GM19238 (cell line): ENCODE data around the gene KRT12.
"Not testable (repeated sequence)": the region's sequence is repeated elsewhere in the genome, so short reads cannot be mapped to it uniquely, and the experiment has no call there.

ENCODE experiments used
- DNase-seq: peaks from one replicate; pipeline ENCODE4 v3.0.0; 2011; ENCODE audit warnings: low spot score; ENCODE audit not compliant: insufficient read length

KRT12 gene

GRCh38 chr17:40884708-40885512 is 17.9 kb upstream of the KRT12 start, which contains the start of gene KRT20:
Gene KRT20 (minus strand): TSS chr17:40885242. CDS start chr17:40885185, 57 bp downstream.
- DNase-seq, result no peak

GRCh38 chr17:40883626-40884334 is 16.8 kb upstream of the KRT12 start:
- DNase-seq, result no peak

DNA sequence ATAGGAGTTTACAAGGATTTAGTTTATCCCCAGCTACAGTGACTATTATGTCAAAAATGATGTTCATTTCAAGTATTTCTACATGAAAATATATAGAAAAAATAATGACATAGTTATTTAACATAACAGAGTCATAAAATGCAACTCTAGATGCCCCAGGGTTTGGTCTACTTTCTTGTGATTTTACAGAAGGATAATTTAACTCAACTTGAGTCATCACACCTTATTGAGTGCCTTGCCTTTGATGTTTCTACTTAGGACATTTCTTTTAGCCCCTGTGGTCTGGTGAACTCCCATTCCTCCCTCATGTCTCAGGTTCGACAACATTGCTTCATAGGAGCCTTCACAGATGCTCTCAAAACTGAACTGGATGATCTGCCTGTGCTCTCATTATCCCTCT is 16.0 kb upstream of the KRT12 start:
- DNase-seq, result no peak

DNA sequence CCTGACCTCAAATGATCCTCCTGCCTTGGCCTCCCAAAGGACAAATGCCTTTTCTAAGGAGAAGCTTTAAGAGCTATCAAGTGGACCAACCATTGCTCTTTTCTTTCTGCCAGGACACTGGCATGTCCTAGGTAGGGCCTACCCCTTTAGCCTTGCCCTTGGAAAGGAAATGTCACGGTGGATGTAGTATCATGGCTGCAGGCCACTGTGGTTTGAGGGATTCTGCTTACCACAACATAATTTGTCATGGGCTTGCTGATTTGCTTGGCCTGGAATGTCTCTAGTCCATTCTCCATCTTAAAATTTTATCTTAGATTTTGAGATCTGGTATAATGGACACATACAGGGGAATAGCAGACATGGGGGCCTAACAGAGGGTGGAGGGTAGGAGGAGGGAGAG is 12.0 kb upstream of the KRT12 start:
- DNase-seq, result no peak

- DNase-seq, result no peak
Measured at GRCh38 chr17:40878044-40878443, 11.0 kb upstream of the KRT12 start.

GRCh38 chr17:40873801-40874200 is 6.8 kb upstream of the KRT12 start:
- DNase-seq, result no peak

DNA sequence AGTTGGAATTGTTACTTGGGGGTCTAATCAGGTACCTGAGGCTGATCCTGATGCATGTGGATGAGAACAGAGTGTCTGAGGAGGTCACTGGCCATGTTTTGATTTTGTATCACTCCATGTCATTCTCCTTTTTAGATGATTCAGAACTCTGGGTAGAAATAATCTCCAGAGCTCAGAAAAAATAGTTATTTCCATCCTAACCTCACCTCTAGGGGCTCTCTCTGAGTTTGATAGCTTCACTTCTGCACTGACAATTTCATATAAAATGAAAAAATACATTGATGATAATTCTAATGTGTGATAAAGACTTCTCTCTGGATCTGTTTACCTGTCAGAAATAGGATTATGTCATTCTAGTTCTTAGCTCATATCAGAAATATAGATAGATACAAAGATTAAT is 6.2 kb upstream of the KRT12 start:
- no peak for DNase-seq

DNA sequence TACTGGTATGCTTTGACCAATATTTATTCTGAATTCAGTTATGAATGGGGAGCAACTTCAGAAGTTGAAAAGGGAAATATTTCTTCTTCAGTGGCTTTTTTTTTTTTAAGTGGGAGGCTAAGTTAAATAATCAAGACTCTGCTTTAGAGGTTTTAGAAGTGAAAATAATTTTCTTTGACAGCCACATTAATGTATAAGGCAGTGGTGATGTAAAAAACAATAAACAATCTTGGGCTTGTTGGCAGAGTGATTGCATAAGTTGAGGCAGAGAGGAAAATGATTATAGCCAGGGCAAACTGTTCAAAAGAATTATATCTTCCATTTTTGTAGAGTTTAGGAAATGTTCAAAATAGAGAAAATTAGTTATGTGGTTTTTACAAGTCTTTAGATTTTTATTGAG is 5.4 kb upstream of the KRT12 start:
- DNase-seq, result no peak

- no peak for DNase-seq
Measured at GRCh38 chr17:40871316-40871715, 4.3 kb upstream of the KRT12 start.

GRCh38 chr17:40870136-40870535 is 3.1 kb upstream of the KRT12 start:
- no peak for DNase-seq

DNA sequence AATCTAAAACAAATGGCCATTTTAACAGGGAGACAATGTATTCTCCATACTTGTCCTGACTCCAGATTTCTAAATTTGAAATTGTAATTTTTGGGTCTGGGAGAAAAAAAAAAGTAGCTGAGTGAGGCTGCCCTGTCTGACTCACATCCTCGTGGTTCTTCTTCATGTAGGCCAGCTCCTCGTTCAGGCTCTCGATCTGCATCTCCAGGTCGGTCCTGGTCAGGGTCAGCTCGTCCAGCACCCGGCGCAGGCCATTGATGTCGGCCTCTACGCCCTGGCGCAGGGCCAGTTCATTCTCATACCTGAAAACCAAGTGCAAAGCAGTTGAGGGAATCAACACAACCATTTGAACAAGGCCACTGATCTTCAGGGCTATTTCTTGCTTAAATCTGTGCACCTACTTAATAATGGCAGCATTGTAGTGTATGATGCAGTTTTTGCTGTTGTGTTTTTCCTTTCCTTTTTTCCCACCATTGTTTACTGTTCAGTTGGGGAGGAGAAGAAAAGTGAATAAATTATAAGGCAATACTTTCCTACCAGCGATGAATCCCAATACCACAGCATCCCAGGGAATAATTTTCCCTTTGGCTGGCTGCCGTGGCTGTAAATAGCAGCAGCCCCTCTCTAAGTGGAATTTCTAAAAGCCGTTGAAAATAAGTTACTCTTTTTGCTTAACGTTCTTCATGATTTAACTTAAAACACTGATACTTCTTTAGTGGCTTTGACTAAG is 2.2 kb downstream of the KRT12 start:
- no peak for DNase-seq

DNA sequence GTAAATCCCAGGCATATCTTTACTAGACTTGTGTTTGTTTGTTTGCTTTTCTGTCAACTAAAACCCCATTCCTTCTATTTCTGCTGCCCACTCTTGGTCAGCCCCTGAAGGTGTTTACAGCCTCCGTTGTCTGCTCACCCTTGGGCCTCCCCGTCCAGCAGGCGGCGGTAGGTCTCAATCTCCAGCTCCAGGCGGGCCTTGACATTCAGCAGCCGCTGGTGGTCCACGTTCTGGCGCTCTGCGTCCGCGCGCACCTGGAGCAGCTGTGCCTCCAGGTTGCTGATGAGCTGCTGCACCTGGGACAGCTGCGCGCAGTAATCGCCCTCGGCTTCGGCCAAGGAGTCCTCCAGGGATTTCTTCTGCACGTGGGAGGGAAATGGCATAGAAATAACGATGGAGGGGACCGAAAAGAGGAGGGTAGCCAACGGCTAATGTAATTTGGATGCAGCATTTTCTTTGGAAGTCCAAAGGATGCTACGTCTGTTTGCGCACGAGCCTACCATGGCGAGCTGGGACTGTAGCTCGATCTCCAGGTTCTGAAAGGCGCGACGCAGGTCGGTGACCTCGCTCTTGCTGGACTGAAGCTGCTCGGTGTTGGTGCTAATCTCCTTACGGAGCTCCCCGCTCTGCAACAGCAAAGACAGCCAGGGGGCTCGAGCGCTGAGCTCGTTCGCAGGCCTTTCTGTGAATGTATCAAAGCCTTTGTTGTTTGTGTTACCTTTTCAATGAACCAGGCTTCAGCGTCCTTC is 3.9 kb downstream of the KRT12 start:
- no peak for DNase-seq

GRCh38 chr17:40859536-40859935 is 7.5 kb downstream of the KRT12 start:
- no peak for DNase-seq

DNA sequence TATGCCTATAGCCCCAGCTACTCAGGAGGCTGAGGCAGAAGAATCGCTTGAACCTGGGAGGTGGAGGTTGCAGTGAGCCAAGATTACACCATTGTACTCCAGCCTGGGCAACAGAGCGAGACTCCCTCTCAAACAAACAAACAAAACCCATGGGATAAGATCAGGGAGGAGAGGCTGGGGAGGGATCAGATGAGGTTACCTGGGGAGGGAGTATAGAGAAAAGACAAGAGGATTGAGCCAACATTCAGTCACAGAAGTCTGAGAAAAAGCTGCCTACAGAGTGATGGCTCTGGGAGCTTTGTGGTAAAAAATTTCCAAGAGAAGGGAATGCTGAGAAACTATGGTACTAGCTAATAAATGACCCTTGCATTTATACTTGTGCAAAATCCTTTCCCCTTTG is 8.4 kb downstream of the KRT12 start:
- DNase-seq, result not testable (repeated sequence)

GRCh38 chr17:40857535-40857934 is 9.5 kb downstream of the KRT12 start:
- no peak for DNase-seq

- DNase-seq, result no peak
Measured at GRCh38 chr17:40854175-40854814, 12.7 kb downstream of the KRT12 start.

DNA sequence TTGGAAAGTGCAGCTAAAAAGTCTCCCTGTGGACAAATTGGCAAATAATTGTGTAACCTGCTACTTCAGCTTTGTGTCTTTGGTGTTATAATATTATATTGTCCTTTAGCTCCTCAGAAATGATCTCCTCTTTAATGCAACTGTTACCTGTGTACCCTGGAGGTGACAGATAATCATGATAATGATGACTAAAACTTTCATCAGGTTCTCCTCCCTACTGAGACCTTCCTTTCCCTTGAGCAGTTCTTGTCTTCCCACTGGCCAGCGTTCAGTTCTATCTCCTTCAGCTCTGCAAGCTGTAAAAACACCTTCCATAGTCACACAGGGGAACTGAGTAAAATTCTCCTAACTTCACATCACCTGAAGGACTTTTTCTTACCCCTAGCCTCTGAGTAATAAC is 14.7 kb downstream of the KRT12 start:
- no peak for DNase-seq

DNA sequence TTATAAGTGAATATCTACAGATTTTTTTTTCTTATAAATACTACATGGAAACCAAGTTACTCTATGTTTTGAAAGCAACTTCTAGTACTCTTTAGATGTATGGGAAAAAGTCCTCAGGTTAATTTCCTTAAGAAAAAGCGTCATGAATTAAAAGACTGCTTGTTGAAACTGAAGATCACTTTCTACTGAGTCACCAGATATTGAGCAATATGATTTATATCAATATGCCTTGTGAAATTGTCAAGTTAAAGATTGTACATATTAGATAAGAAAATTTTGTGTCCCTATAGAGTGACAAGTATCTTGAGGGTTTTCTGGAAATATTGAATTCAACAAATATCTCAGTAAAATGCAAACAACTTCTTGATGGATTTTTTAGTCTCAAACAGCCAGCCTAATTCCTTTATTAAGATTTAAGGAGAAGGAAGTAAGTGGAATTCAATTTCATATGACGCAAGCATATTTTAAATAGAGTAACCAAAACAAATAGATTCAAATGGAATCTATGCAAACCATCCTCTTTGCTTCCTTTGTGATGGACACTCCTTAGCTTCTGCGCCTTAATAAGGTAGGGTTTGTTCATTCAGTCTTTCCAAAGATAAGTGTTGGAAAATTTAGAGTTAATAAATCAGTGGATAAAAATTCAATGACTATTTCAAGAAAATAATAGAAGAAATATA is 16.6 kb downstream of the KRT12 start:
- DNase-seq, result no peak

GRCh38 chr17:40849723-40850122 is 17.3 kb downstream of the KRT12 start:
- DNase-seq, result no peak

DNA sequence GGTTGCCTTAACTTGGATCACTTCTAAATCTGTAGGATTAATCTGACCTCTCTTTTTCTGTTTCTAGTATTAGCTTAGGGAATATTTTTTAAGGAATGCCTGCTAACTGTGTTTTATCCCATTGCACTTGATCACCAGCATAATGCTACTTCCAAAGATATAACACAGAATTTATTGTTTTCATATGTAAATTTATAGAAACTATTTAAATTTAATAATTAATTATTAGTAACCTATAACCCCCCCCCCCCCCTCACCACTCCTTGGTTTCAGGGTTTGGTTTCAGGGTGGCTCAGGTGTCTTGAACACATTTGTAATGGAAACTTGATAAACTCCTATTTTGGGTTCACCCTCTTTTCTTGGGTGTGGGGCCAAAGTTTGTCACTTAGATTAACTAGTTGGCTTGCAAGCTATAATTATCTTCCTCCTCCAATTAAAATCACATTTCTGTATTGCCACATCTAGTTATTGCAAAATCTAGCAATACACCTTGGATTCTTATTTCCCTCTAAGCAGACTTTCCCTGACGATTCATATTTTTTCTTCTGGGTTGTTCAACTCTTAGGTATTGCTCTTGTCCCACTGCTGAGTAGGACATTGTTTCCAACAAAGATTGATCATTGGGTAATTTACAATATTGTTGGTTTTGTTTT is 18.3 kb downstream of the KRT12 start:
- DNase-seq, result no peak
